IMR-90 (cell line): ENCODE results near the gene IBA57. TPM values are rescaled to one million over a fixed set of nuclear protein-coding genes. Genes with fewer than 3 reads are reported as not detected.

Experiments used
- ATAC-seq: fragments of 200-7000 bp; cut with Tn5 transposase; 2 replicates; pipeline ENCODE4 v1.9.1; 2020; ENCODE audit warnings: low read depth, mild to moderate bottlenecking, moderate library complexity
- BruUV-seq: library from RNA; stranded (reverse); fragments of 400-500 nt; replicated peaks from 2 replicates; lab custom pipeline; 2021; lab: Mats Ljungman, UMichigan
- CTCF ChIA-PET: fragments of 300-600 bp; formaldehyde crosslinking; extraction: SDS; loops from one replicate; lab custom pipeline; 2021; ENCODE audit warnings: antibody characterized with exemption; lab: Yijun Ruan, JAX
- POLR2A ChIA-PET: fragments of 300-600 bp; sonication (Branson Sonifier 250); formaldehyde crosslinking; loops from one replicate; lab custom pipeline; 2022; ENCODE audit warnings: antibody characterized with exemption; ENCODE audit not compliant: unreplicated experiment; lab: Charles Lee
- DNase-seq: peaks from one replicate; pipeline ENCODE4 v3.0.0; 2013
- H2AFZ ChIP-seq: replicated peaks from 2 replicates; pipeline ENCODE3; 2013; ENCODE audit warnings: low read length, mild to moderate bottlenecking; ENCODE audit not compliant: poor library complexity
- H2AK5ac ChIP-seq: 2 replicates; pipeline ENCODE4 v1.6.1; 2013; ENCODE audit warnings: low read depth, low read length, inconsistent platforms
- H2AK9ac ChIP-seq: replicated peaks from 2 replicates; pipeline ENCODE3; 2013; ENCODE audit warnings: mild to moderate bottlenecking, low read depth, low read length, moderate library complexity; ENCODE audit not compliant: poor library complexity
- H2BK120ac ChIP-seq: 2 replicates; pipeline ENCODE4 v1.6.1; 2013; ENCODE audit warnings: low read depth, low read length, inconsistent platforms
- H2BK15ac ChIP-seq: 3 replicates; pipeline ENCODE4 v1.6.1; 2013; ENCODE audit warnings: low read depth, low read length, inconsistent platforms
- H2BK20ac ChIP-seq: 2 replicates; pipeline ENCODE4 v1.6.1; 2013; ENCODE audit warnings: low read depth, mild to moderate bottlenecking, inconsistent platforms, low read length, moderate library complexity
- H2BK5ac ChIP-seq: 2 replicates; pipeline ENCODE4 v1.6.1; 2013; ENCODE audit warnings: mild to moderate bottlenecking, low read depth, low read length, inconsistent platforms; ENCODE audit not compliant: poor library complexity, severe bottlenecking
- H3K14ac ChIP-seq: replicated peaks from 2 replicates; pipeline ENCODE4 v1.6.1; 2013; ENCODE audit warnings: low read depth, low read length, inconsistent platforms
- H3K18ac ChIP-seq: 2 replicates; pipeline ENCODE4 v1.6.1; 2013; ENCODE audit warnings: low read depth, low read length, control low read depth
- H3K23ac ChIP-seq: 2 replicates; pipeline ENCODE4 v1.6.1; 2013; ENCODE audit warnings: low read depth, low read length, inconsistent platforms
- H3K27ac ChIP-seq: 2 replicates; pipeline ENCODE4 v1.5.1; 2013; ENCODE audit warnings: mild to moderate bottlenecking, control low read depth, low read length; ENCODE audit not compliant: insufficient read depth
- H3K27me3 ChIP-seq: 2 replicates; pipeline ENCODE4 v1.6.1; 2013; ENCODE audit warnings: low read length; ENCODE audit not compliant: control insufficient read depth, insufficient read depth
- H3K36me3 ChIP-seq: 2 replicates; pipeline ENCODE4 v1.6.1; 2013; ENCODE audit warnings: low read length, mixed read lengths; ENCODE audit not compliant: control insufficient read depth, insufficient read depth
- H3K4ac ChIP-seq: 2 replicates; pipeline ENCODE4 v1.6.1; 2013; ENCODE audit warnings: low read depth, low read length, inconsistent platforms
- H3K4me1 ChIP-seq: 2 replicates; pipeline ENCODE4 v1.6.1; 2013; ENCODE audit warnings: low read length, mixed read lengths; ENCODE audit not compliant: control insufficient read depth, insufficient read depth
- H3K4me2 ChIP-seq: 2 replicates; pipeline ENCODE4 v1.6.1; 2013; ENCODE audit warnings: low read depth, mild to moderate bottlenecking, control low read depth, low read length, moderate library complexity
- H3K4me3 ChIP-seq: 2 replicates; pipeline ENCODE4 v1.5.1; 2013; ENCODE audit warnings: low read depth, mild to moderate bottlenecking, control low read depth, low read length, moderate library complexity; ENCODE audit not compliant: insufficient read depth
- H3K56ac ChIP-seq: 2 replicates; pipeline ENCODE4 v1.6.1; 2013; ENCODE audit warnings: low read length, inconsistent platforms; ENCODE audit not compliant: insufficient read depth; ENCODE audit errors: extremely low read depth
- H3K79me1 ChIP-seq, 2 experiments: 2 replicates each; pipeline ENCODE4 v1.6.1; 2013; ENCODE audit warnings: low read length in 2 of 2, inconsistent platforms in 1 of 2, low read depth in 1 of 2
- H3K9ac ChIP-seq: 2 replicates; pipeline ENCODE4 v1.6.1; 2013; ENCODE audit warnings: low read depth, low read length, control low read depth
- H3K9me1 ChIP-seq: 2 replicates; pipeline ENCODE4 v1.6.1; 2013; ENCODE audit warnings: low read length, inconsistent platforms; ENCODE audit not compliant: insufficient read depth
- H3K9me3 ChIP-seq: 2 replicates; pipeline ENCODE4 v1.6.1; 2013; ENCODE audit warnings: low read length; ENCODE audit not compliant: control insufficient read depth, insufficient read depth
- H4K20me1 ChIP-seq: 2 replicates; pipeline ENCODE4 v1.6.1; 2013; ENCODE audit warnings: low read length, inconsistent platforms; ENCODE audit not compliant: insufficient read depth
- H4K5ac ChIP-seq: 2 replicates; pipeline ENCODE4 v1.6.1; 2013; ENCODE audit warnings: mild to moderate bottlenecking, low read depth, low read length, control low read depth
- H4K8ac ChIP-seq, 2 experiments: 2 replicates each; pipeline ENCODE4 v1.6.1; 2013; ENCODE audit warnings: low read depth in 2 of 2, low read length in 2 of 2, control low read depth in 1 of 2, inconsistent platforms in 1 of 2
- H4K91ac ChIP-seq: 2 replicates; pipeline ENCODE4 v1.6.1; 2013; ENCODE audit warnings: low read depth, low read length, inconsistent platforms; ENCODE audit not compliant: insufficient read depth
- CHD1 ChIP-seq: IDR thresholded peaks from 2 replicates; pipeline ENCODE4 v1.6.1; 2012; ENCODE audit warnings: low read depth, low read length, improper control_type of control experiment
- ELK1 ChIP-seq: fragments of 150-350 bp; IDR thresholded peaks from 2 replicates; pipeline ENCODE4 v1.6.1; 2016; ENCODE audit warnings: low read depth, mild to moderate bottlenecking, low read length, moderate library complexity, borderline replicate concordance
- MAFK ChIP-seq: IDR thresholded peaks from 2 replicates; pipeline ENCODE4 v1.6.1; 2012; ENCODE audit warnings: low read depth, low read length, improper control_type of control experiment
- MAZ ChIP-seq: IDR thresholded peaks from 2 replicates; pipeline ENCODE4 v1.6.1; 2012; ENCODE audit warnings: low read depth, mild to moderate bottlenecking, low read length, improper control_type of control experiment, moderate library complexity, borderline replicate concordance
- MXI1 ChIP-seq: IDR thresholded peaks from 2 replicates; pipeline ENCODE4 v1.6.1; 2012; ENCODE audit warnings: low read depth, mild to moderate bottlenecking, low read length, moderate library complexity, borderline replicate concordance
- POLR2A ChIP-seq: IDR thresholded peaks from 2 replicates; pipeline ENCODE4 v1.6.1; 2012; ENCODE audit warnings: mild to moderate bottlenecking, low read depth, low read length
- RCOR1 ChIP-seq: IDR thresholded peaks from 2 replicates; pipeline ENCODE4 v1.6.1; 2012; ENCODE audit warnings: mild to moderate bottlenecking, low read length, improper control_type of control experiment; ENCODE audit not compliant: insufficient replicate concordance
- RFX5 ChIP-seq: IDR thresholded peaks from 2 replicates; pipeline ENCODE4 v1.8.0; 2012; ENCODE audit warnings: low read depth, mild to moderate bottlenecking, low read length, moderate library complexity
- SMC3 ChIP-seq: fragments of 150-350 bp; IDR thresholded peaks from 2 replicates; pipeline ENCODE4 v1.6.1; 2016; ENCODE audit warnings: low read depth, mild to moderate bottlenecking, antibody characterized with exemption, low read length, moderate library complexity
- USF2 ChIP-seq: fragments of 150-350 bp; IDR thresholded peaks from 2 replicates; pipeline ENCODE4 v1.6.1; 2017; ENCODE audit warnings: mild to moderate bottlenecking, antibody characterized with exemption, low read length, low read depth
- WGBS, 2 experiments: methylation state at CpG; one replicate each; pipeline versions ENCODE4 v1.1.5 to v1.1.7; 2013; ENCODE audit warnings: missing lambda C conversion rate in 2 of 2; ENCODE audit not compliant: insufficient read length in 1 of 2; ENCODE audit errors: extremely low coverage in 2 of 2; 5-methylcytosine and 5-hydroxymethylcytosine counted together
- dilution Hi-C: fragments of 300-500 bp; cut with HindIII; formaldehyde crosslinking; loops from one replicate; pipeline ENCODE4 v1.14.3; 2018; ENCODE audit warnings: low sequenced_read_pairs; ENCODE audit not compliant: unreplicated experiment
- in situ Hi-C: fragments of 300-500 bp; cut with MboI; formaldehyde crosslinking; loops from 3 replicates; pipeline ENCODE4 v1.14.3; 2019; ENCODE audit warnings: low sequenced_read_pairs, inconsistent platforms, mixed read lengths
- intact Hi-C: fragments of 100-400 bp; cut with micrococcal nuclease; formaldehyde crosslinking; loops from 2 replicates; pipeline ENCODE4 v1.10.0; 2022
- polyA plus RNA-seq, 3 experiments: library from polyadenylated mRNA; depleted of rRNA; stranded (reverse); fragments of >200 nt; gene quantifications; 2 replicates each; pipeline ENCODE4 v1.2.3, GENCODE V29; 2012; ENCODE audit warnings: low replicate concordance in 1 of 3
- total RNA-seq: library from RNA; depleted of rRNA; stranded (reverse); fragments of >200 nt; gene quantifications from 2 replicates; pipeline ENCODE4 v1.2.3, GENCODE V29; 2012

IBA57 gene
- total and polyA plus RNA-seq, 2 of the 4 experiments (the other 2 are of a cell fraction): 2.0 to 2.6 TPM

GRCh38 chr1:228190182-228190581 is 24.6 kb downstream of the IBA57 start:
- no peak overlapping the region for H3K23ac ChIP-seq

More at GRCh38 chr1:228190182-228190581, 24.6 kb downstream of the IBA57 start:
- Histone ChIP-seq H2BK20ac (no peak overlapping the region), H3K27ac (no peak overlapping the region), H2BK15ac (no peak overlapping the region), H4K91ac (no peak overlapping the region), H3K9ac (no peak overlapping the region), H3K4me1 (no peaks in the 10 kb centered on the region), H2AK9ac (no peak overlapping the region), H3K18ac (no peak overlapping the region), H3K4me3 (no peak overlapping the region), H3K14ac (no peak overlapping the region), H3K9me1 (no peaks in the 10 kb centered on the region; the same call in 1 of the 2 replicates), H2BK120ac (no peak overlapping the region), H4K5ac (no peak overlapping the region), H3K4me2 (no peak overlapping the region), H3K9me3 (no peaks in the 10 kb centered on the region), H3K79me1 (no peaks in the 10 kb centered on the region), H2AFZ (no peak overlapping the region), H3K4ac (no peak overlapping the region), H2BK5ac (no peak overlapping the region), H3K56ac (no peak overlapping the region), H4K20me1 (no peaks in the 10 kb centered on the region), H3K36me3 (no peaks in the 10 kb centered on the region), H4K8ac (no peak overlapping the region), H3K27me3 (no peaks in the 10 kb centered on the region), H2AK5ac (no peak overlapping the region)
- TF ChIP-seq CHD1: no peak
- TF ChIP-seq SMC3: no peak
- no peak for TF ChIP-seq USF2
- no peak for TF ChIP-seq MXI1
- TF ChIP-seq POLR2A: no peak
- no peak for TF ChIP-seq ELK1
- no peak for TF ChIP-seq RCOR1
- no peak for TF ChIP-seq RFX5
- TF ChIP-seq MAZ: no peak
- TF ChIP-seq MAFK: no peak
- DNase-seq (no peak), ATAC-seq (no peak)
- dilution Hi-C loops (no loop called here), in situ Hi-C loops (no loop called here), intact Hi-C loops (no loop called here)
- WGBS, 2 experiments: 87% methylated on average over 9 of the region's 14 CpGs; no CpG with 5 or more reads in 1 of the 2 experiments
- no TSS peak for BruUV-seq
- ChIA-PET POLR2A (no interaction called here), CTCF (no interaction called here)
